A549 (cell line): ENCODE results near the gene CFAP65. TPM values are rescaled to one million over a fixed set of nuclear protein-coding genes. Genes with fewer than 3 reads are reported as not detected.

ENCODE experiments used
- ATAC-seq, 2 experiments: fragments of 200-7000 bp in 1 of 2; fragments of >200 bp in 1 of 2; cut with Nextera tagmentation in 1 of 2; cut with Tn5 transposase in 1 of 2; 3 replicates each; pipeline versions ENCODE4 v1.8.0 to v1.9.1; 2018 to 2020; ENCODE audit warnings: mild to moderate bottlenecking in 1 of 2, moderate library complexity in 1 of 2
- CTCF ChIA-PET: fragments of 300-600 bp; sonication (Branson Sonifier 250); formaldehyde crosslinking; extraction: SDS; loops from one replicate; lab custom pipeline; 2021; ENCODE audit warnings: antibody characterized with exemption, inconsistent platforms; lab: Yijun Ruan, JAX
- POLR2A ChIA-PET: fragments of 350-600 bp; formaldehyde crosslinking; extraction: SDS; loops from one replicate; lab custom pipeline; 2021; ENCODE audit warnings: antibody characterized with exemption, inconsistent platforms; lab: Yijun Ruan, JAX
- DNase-seq, 2 experiments: peaks; one replicate each; pipeline versions ENCODE4 v3.0.0 to v3.0.0-alpha.2; 2011 to 2016; ENCODE audit warnings: low read depth in 1 of 2, low spot score in 1 of 2
- FAIRE-seq: peaks from 2 replicates; lab custom pipeline; 2011; peaks lifted over from hg19 to GRCh38; lab: Jason Lieb, UNC
- H3K27ac ChIP-seq, 2 experiments: fragments of >200 bp; sonication (Bioruptor Twin); formaldehyde crosslinking; 3 replicates each; pipeline ENCODE4 v1.5.1; 2016 to 2017
- H3K4me1 ChIP-seq: fragments of >200 bp; sonication (Bioruptor Twin); formaldehyde crosslinking; 3 replicates; pipeline ENCODE4 v1.6.1; 2016
- H3K4me2 ChIP-seq: fragments of >200 bp; sonication (Bioruptor Twin); formaldehyde crosslinking; 3 replicates; pipeline ENCODE4 v1.6.1; 2016
- H3K4me3 ChIP-seq: fragments of >200 bp; sonication (Bioruptor Twin); formaldehyde crosslinking; 3 replicates; pipeline ENCODE4 v1.5.1; 2016
- H3K9me3 ChIP-seq: fragments of >200 bp; sonication (Bioruptor Twin); formaldehyde crosslinking; 3 replicates; pipeline ENCODE4 v1.6.1; 2016
- CBX8 ChIP-seq: fragments of 200-600 bp; sonication (generic); IDR thresholded peaks from 2 replicates; pipeline ENCODE4 v1.6.1; 2016
- EHMT2 ChIP-seq: fragments of 200-600 bp; sonication (generic); IDR thresholded peaks from 2 replicates; pipeline ENCODE4 v1.6.1; 2016; ENCODE audit warnings: antibody characterized with exemption, low read depth, mild to moderate bottlenecking, moderate library complexity
- ELK1 ChIP-seq: fragments of 150-350 bp; IDR thresholded peaks from 2 replicates; pipeline ENCODE4 v1.6.1; 2014; ENCODE audit warnings: low read depth, mild to moderate bottlenecking, low read length
- ESRRA ChIP-seq: fragments of 150-350 bp; IDR thresholded peaks from 2 replicates; pipeline ENCODE4 v1.6.1; 2014; ENCODE audit warnings: mild to moderate bottlenecking, low read length, borderline replicate concordance
- FOSB ChIP-seq: fragments of 250-450 bp; sonication (Bioruptor Pico); IDR thresholded peaks from 2 replicates; pipeline ENCODE4 v1.5.0; 2020; ENCODE audit warnings: mild to moderate bottlenecking, moderate library complexity
- FOSL2 ChIP-seq, 2 experiments: fragments of 450-650 bp in 1 of 2; fragments of >200 bp in 1 of 2; sonication (Bioruptor Twin) in 1 of 2; formaldehyde crosslinking; IDR thresholded peaks; 2 replicates each; pipeline versions ENCODE4 v1.5.0 to v1.6.1; 2016 to 2020; ENCODE audit warnings: mild to moderate bottlenecking in 1 of 2, moderate library complexity in 1 of 2
- FOXS1 ChIP-seq: fragments of 250-450 bp; sonication (Bioruptor Pico); IDR thresholded peaks from 2 replicates; pipeline ENCODE4 v1.5.0; 2020; ENCODE audit warnings: mild to moderate bottlenecking, moderate library complexity
- GATA3 ChIP-seq: IDR thresholded peaks from 2 replicates; pipeline ENCODE4 v1.6.1; 2012; ENCODE audit warnings: borderline replicate concordance
- HEYL ChIP-seq: fragments of 250-450 bp; sonication (Bioruptor Pico); IDR thresholded peaks from 2 replicates; pipeline ENCODE4 v1.8.0; 2021; ENCODE audit warnings: mild to moderate bottlenecking, moderate library complexity
- HOXB5 ChIP-seq: fragments of 250-450 bp; sonication (Bioruptor Pico); IDR thresholded peaks from 2 replicates; pipeline ENCODE4 v1.5.0; 2020; ENCODE audit warnings: mild to moderate bottlenecking, moderate library complexity
- MAFK ChIP-seq: fragments of 450-650 bp; IDR thresholded peaks from 2 replicates; pipeline ENCODE4 v1.6.1; 2014; ENCODE audit not compliant: partially characterized antibody
- NFE2L2 ChIP-seq: fragments of 150-350 bp; conservative IDR thresholded peaks from 2 replicates; pipeline ENCODE4 v1.6.1; 2014; ENCODE audit warnings: low read length
- POLR2A ChIP-seq: IDR thresholded peaks from 2 replicates; pipeline ENCODE4 v1.6.1; 2012; ENCODE audit warnings: mild to moderate bottlenecking, low read length
- RNF2 ChIP-seq: fragments of 200-600 bp; sonication (generic); IDR thresholded peaks from 2 replicates; pipeline ENCODE4 v1.6.1; 2016; ENCODE audit warnings: low read depth, mild to moderate bottlenecking, antibody characterized with exemption, moderate library complexity, borderline replicate concordance
- SMC3 ChIP-seq: fragments of >200 bp; sonication (Bioruptor Twin); formaldehyde crosslinking; IDR thresholded peaks from 3 replicates; pipeline ENCODE4 v1.6.1; 2018; ENCODE audit warnings: inconsistent platforms
- TP53 ChIP-seq: fragments of 250-450 bp; sonication (Bioruptor Pico); IDR thresholded peaks from 2 replicates; pipeline ENCODE4 v1.5.0; 2021; ENCODE audit warnings: mild to moderate bottlenecking, moderate library complexity
- WGBS: methylation state at CpG from one replicate; pipeline ENCODE4 v1.1.6; 2017; ENCODE audit errors: missing lambda C conversion rate; 5-methylcytosine and 5-hydroxymethylcytosine counted together
- polyA plus RNA-seq, 4 experiments: library from polyadenylated mRNA; depleted of rRNA in 3 of 4; stranded (reverse); fragments of >200 nt; fragmentation: RNase III in 1 of 4; extraction: RNeasy Plus Mini Kit Qiagen cat#74134 plus additional on column Dnase treatment in 1 of 4; gene quantifications; 2 replicates in 3 of 4; 3 replicates in 1 of 4; pipeline ENCODE4 v1.2.3, GENCODE V29; 2011 to 2017
- TF ChIP-seq, protein P1 (sequence below): IDR thresholded peaks from 2 replicates; pipeline ENCODE4 v1.6.1; 2012; ENCODE audit warnings: low read depth, borderline replicate concordance
- TF ChIP-seq, protein P2 (sequence below): IDR thresholded peaks from 2 replicates; pipeline ENCODE4 v1.6.1; 2012

CFAP65 gene
- polyA plus RNA-seq, 2 of the 4 experiments (the other 2 are of a cell fraction), result 0.12 to 0.14 TPM

DNA sequence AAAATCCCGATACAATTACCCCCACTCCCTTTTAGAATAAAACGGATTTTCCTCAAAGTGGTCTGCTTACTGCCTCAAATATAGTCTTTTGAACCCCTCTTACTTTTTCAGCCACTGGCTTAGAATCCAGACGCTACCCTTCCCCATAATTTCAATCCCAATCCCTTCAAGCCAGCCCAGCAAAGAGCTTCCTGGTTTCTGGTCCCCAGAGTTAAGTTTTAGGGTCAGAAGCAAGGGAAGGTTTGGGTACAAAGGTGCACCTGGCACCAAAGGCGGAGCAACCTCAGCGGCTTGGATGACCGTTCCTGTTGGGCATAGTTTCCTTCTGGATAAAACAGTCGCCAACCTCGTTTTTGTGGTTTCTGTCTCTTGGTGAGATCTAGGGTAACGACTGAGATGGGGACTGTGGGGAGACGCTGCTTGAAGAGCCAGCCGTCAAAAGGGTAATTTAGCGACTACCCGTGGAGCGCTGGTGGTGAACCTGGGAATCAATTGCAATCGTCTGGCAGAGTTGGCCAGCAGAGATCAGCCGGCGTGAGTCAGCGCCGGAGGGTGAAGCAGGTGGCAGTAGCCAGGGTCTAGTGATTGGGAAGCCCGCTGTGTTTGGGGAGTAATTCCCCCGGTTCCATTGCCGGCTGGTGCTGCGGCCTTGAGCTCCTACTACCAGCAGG is 57.9 kb downstream of the CFAP65 start:
- WGBS, result 73% methylated on average over 23 of the region's 23 CpGs
- Histone ChIP-seq H3K9me3 (no peaks in the 10 kb centered on the region), H3K4me1 (peaks cover 19% of the 10 kb centered on the region), H3K4me2 (no peak overlapping the region), H3K4me3 (no peak overlapping the region), H3K27ac (no peak overlapping the region)
- ATAC-seq (no peak), DNase-seq (no peak), FAIRE-seq (no peak)
- ChIA-PET POLR2A (no interaction called here), CTCF (interaction anchor here (0.6 to 10.2 kb wide), 8 partner anchors 13 to 174 kb away, joined by 3 to 140 read pairs (median 29); partner anchors contain the start of gene CDK5R2)
- TF ChIP-seq TP53, result no peak
- TF ChIP-seq MAFK, result no peak
- no peak for TF ChIP-seq NFE2L2
- TF ChIP-seq HEYL (CRISPR knock-in tag), result no peak
- no peak for TF ChIP-seq CBX8
- no peak for TF ChIP-seq ELK1
- TF ChIP-seq, all 56 proteins: peak for 0

DNA sequence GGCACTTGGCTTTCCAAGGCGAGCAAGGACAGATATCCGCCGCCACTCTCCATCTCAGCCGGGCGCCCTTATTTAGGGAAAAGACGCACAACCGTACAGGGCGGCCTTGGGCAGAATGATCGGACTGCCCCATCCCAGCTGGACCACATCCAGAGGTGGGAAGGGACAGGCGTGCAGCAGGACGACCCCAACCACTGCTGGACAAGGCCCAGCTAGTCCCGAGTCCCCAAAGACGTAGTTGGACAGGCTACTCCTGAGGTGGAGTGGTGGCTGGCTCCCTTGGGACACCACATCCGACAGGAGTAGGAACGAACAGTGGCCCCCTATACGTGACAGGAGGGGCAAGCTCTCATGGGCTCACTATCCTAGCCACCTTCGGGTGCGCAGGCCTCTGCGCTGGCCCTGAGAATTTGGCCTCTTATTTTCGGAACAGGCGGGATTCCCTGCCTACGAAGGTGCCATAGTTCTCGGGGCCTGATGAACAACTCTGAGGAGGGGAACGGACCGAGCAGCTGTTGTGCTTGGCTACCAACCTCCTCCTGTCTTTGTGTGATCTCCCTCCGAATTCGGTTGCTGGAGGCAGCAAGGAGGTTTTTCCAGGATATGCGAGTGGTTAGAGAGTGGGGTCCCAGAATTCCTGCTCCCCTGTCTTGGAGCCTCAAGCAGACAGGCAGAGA is 58.6 kb downstream of the CFAP65 start:
- ATAC-seq, result no peak
- Histone ChIP-seq H3K27ac (no peak overlapping the region), H3K4me1 (peaks cover 19% of the 10 kb centered on the region), H3K4me3 (no peak overlapping the region), H3K9me3 (no peaks in the 10 kb centered on the region), H3K4me2 (no peak overlapping the region)
- DNase-seq, result no peak
- TF ChIP-seq FOXS1 (CRISPR knock-in tag) (no peak), CBX8 (no peak), GATA3 (no peak), HOXB5 (CRISPR knock-in tag) (no peak), NFE2L2 (no peak), FOSL2 (IDR thresholded peaks at IDR 0.05) (no peak), FOSL2 (CRISPR knock-in tag; IDR thresholded peaks at IDR 0.05) (no peak), EHMT2 (no peak), ESRRA (no peak), POLR2A (no peak), RNF2 (no peak), FOSB (no peak), SMC3 (no peak)
- TF ChIP-seq, protein P1, sequence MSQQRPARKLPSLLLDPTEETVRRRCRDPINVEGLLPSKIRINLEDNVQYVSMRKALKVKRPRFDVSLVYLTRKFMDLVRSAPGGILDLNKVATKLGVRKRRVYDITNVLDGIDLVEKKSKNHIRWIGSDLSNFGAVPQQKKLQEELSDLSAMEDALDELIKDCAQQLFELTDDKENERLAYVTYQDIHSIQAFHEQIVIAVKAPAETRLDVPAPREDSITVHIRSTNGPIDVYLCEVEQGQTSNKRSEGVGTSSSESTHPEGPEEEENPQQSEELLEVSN, result no peak
- TF ChIP-seq, protein P2, sequence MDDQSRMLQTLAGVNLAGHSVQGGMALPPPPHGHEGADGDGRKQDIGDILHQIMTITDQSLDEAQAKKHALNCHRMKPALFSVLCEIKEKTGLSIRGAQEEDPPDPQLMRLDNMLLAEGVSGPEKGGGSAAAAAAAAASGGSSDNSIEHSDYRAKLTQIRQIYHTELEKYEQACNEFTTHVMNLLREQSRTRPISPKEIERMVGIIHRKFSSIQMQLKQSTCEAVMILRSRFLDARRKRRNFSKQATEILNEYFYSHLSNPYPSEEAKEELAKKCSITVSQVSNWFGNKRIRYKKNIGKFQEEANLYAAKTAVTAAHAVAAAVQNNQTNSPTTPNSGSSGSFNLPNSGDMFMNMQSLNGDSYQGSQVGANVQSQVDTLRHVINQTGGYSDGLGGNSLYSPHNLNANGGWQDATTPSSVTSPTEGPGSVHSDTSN, result no peak
- POLR2A ChIA-PET, result no interaction called here
- FAIRE-seq, result no peak
- 72% methylated on average over 28 of the region's 28 CpGs for WGBS
- CTCF ChIA-PET, result interaction anchor here (0.6 to 10.2 kb wide), 11 partner anchors 9 to 175 kb away, joined by 3 to 140 read pairs (median 7); partner anchors contain the start of gene CDK5R2
